Right renal pelvis (tissue), 4 donors: ENCODE data around the gene P2RX5. TPM values are rescaled to one million over a fixed set of nuclear protein-coding genes. Genes with fewer than 3 reads are reported as not detected.

ENCODE experiments used
- DNase-seq, 4 donors: peaks; one replicate each; pipeline ENCODE4 v3.0.0-alpha.2; 2013; ENCODE audit warnings: low read depth in 4 of 4, low spot score in 3 of 4, missing footprints in 1 of 4
- polyA plus RNA-seq, 4 donors: library from polyadenylated mRNA; unstranded; fragments of 120-200 nt; gene quantifications; one replicate each; pipeline ENCODE4 v1.2.1, GENCODE V29; 2013; ENCODE audit not compliant: insufficient read length in 4 of 4

P2RX5 gene
- polyA plus RNA-seq, 4 donors: 1.3 to 1.7 (median 1.4) TPM

- no peak for DNase-seq
Observed at GRCh38 chr17:3657874-3658783, 37.8 kb downstream of the P2RX5 start.

- DNase-seq: no peak
Observed at GRCh38 chr17:3657588-3657869, 38.4 kb downstream of the P2RX5 start.

- no peak for DNase-seq
Observed at GRCh38 chr17:3656755-3657587, 39.0 kb downstream of the P2RX5 start.

- DNase-seq: no peak
Observed at GRCh38 chr17:3656353-3656752, 39.6 kb downstream of the P2RX5 start.

- no peak for DNase-seq
Observed at GRCh38 chr17:3655766-3656165, 40.2 kb downstream of the P2RX5 start.

GRCh38 chr17:3647769-3648555 lies 48.0 kb downstream of the P2RX5 start:
- no peak for DNase-seq

GRCh38 chr17:3647251-3647650 lies 48.7 kb downstream of the P2RX5 start:
- DNase-seq: no peak

- no peak for DNase-seq
Observed at GRCh38 chr17:3645310-3645709, 50.6 kb downstream of the P2RX5 start.

GRCh38 chr17:3643889-3644349 lies 52.0 kb downstream of the P2RX5 start:
- DNase-seq: no peak

- no peak for DNase-seq
Observed at GRCh38 chr17:3641717-3642486, 54.1 kb downstream of the P2RX5 start.

- DNase-seq: no peak
Observed at GRCh38 chr17:3641014-3641413, 54.9 kb downstream of the P2RX5 start.

GRCh38 chr17:3639981-3640596 lies 55.9 kb downstream of the P2RX5 start:
- no peak for DNase-seq

GRCh38 chr17:3636908-3637373 lies 59.0 kb downstream of the P2RX5 start:
- no peak for DNase-seq

GRCh38 chr17:3636154-3636907 lies 59.6 kb downstream of the P2RX5 start, which contains the start of the genes CTNS and SHPK:
CTNS (plus strand) TSS chr17:3636760; CDS start chr17:3640207, 3,447 bp downstream.
SHPK (minus strand) TSS chr17:3636250; CDS start chr17:3636219, 31 bp downstream.
- DNase-seq: peak; percentile 91 to 94 (median 92)

GRCh38 chr17:3635474-3636153 lies 60.3 kb downstream of the P2RX5 start:
- DNase-seq: peak in 1 of 4 donors; percentile 21

- no peak for DNase-seq
Observed at GRCh38 chr17:3632287-3632686, 63.7 kb downstream of the P2RX5 start.

GRCh38 chr17:3630781-3631180 lies 65.2 kb downstream of the P2RX5 start:
- DNase-seq: no peak

GRCh38 chr17:3627769-3628167 lies 68.2 kb downstream of the P2RX5 start:
- DNase-seq: no peak
